Mammary epithelial cell (primary cell): ENCODE measurements around the gene PHGDH.

Experiments
- EZH2 ChIP-seq: IDR thresholded peaks from 2 replicates; pipeline ENCODE4 v1.6.1; 2012; ENCODE audit warnings: low read length, inconsistent platforms, borderline replicate concordance
- TF ChIP-seq, protein P1 (sequence below), 2 donors: IDR thresholded peaks in 1 of 2; conservative IDR thresholded peaks in 1 of 2; 2 replicates each; pipeline ENCODE4 v1.5.1; 2011 to 2012; ENCODE audit warnings: inconsistent platforms in 2 of 2, low read length in 2 of 2, mild to moderate bottlenecking in 2 of 2, control low read depth in 1 of 2, low read depth in 1 of 2; ENCODE audit not compliant: insufficient read depth in 1 of 2; ENCODE audit errors: extremely low read depth in 1 of 2

- no peak for TF ChIP-seq EZH2
- TF ChIP-seq, protein P1, sequence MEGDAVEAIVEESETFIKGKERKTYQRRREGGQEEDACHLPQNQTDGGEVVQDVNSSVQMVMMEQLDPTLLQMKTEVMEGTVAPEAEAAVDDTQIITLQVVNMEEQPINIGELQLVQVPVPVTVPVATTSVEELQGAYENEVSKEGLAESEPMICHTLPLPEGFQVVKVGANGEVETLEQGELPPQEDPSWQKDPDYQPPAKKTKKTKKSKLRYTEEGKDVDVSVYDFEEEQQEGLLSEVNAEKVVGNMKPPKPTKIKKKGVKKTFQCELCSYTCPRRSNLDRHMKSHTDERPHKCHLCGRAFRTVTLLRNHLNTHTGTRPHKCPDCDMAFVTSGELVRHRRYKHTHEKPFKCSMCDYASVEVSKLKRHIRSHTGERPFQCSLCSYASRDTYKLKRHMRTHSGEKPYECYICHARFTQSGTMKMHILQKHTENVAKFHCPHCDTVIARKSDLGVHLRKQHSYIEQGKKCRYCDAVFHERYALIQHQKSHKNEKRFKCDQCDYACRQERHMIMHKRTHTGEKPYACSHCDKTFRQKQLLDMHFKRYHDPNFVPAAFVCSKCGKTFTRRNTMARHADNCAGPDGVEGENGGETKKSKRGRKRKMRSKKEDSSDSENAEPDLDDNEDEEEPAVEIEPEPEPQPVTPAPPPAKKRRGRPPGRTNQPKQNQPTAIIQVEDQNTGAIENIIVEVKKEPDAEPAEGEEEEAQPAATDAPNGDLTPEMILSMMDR (conservative IDR thresholded peaks at IDR 0.05 in 1 of 2, IDR thresholded peaks at IDR 0.05 in 1 of 2; ENCODE audit: extremely low read depth in 1 of 2, insufficient read depth in 1 of 2, low read depth in 1 of 2, low read length in 2 of 2), result no peak
These were observed 28.5 kb downstream of the PHGDH start for GRCh38 chr1:119740261-119740660.
